Aorta (tissue), 5 donors: ENCODE data around the gene PTBP1. TPM values are rescaled to one million over a fixed set of nuclear protein-coding genes. Genes with fewer than 3 reads are reported as not detected.
"Not testable (repeated sequence)": the region's sequence is repeated elsewhere in the genome, so short reads cannot be mapped to it uniquely, and the experiment has no call there.

Experiments used
- ATAC-seq: fragments of 200-7000 bp; cut with Tn5 transposase; one replicate; pipeline ENCODE4 v1.9.1; 2022; ENCODE audit warnings: moderate library complexity; ENCODE audit not compliant: low FRiP score
- DNase-seq, 2 donors: peaks; one replicate each; pipeline ENCODE4 v3.0.0-alpha.2; 2020
- H3K27ac ChIP-seq, 2 donors: one replicate each; pipeline ENCODE4 v1.5.1; 2013; ENCODE audit warnings: low read length in 2 of 2, mild to moderate bottlenecking in 2 of 2, moderate library complexity in 2 of 2, control low read depth in 1 of 2, inconsistent platforms in 1 of 2, low read depth in 1 of 2
- H3K27me3 ChIP-seq, 2 donors: one replicate each; pipeline ENCODE4 v1.6.1; 2013; ENCODE audit warnings: control low read depth in 1 of 2, low read length in 1 of 2, mild to moderate bottlenecking in 1 of 2, moderate library complexity in 1 of 2; ENCODE audit not compliant: insufficient read depth in 2 of 2, control insufficient read depth in 1 of 2
- H3K36me3 ChIP-seq, 2 donors: one replicate each; pipeline ENCODE4 v1.6.1; 2013; ENCODE audit warnings: control low read depth in 1 of 2, low read length in 1 of 2, mild to moderate bottlenecking in 1 of 2; ENCODE audit not compliant: insufficient read depth in 2 of 2, control insufficient read depth in 1 of 2
- H3K4me1 ChIP-seq, 2 donors: one replicate each; pipeline ENCODE4 v1.6.1; 2013; ENCODE audit warnings: low read length in 2 of 2, control low read depth in 1 of 2, mild to moderate bottlenecking in 1 of 2, moderate library complexity in 1 of 2; ENCODE audit not compliant: insufficient read depth in 2 of 2, control insufficient read depth in 1 of 2
- H3K4me3 ChIP-seq, 2 donors: one replicate each; pipeline ENCODE4 v1.5.1; 2013; ENCODE audit warnings: low read length in 2 of 2, control low read depth in 1 of 2, mild to moderate bottlenecking in 1 of 2
- H3K9me3 ChIP-seq: one replicate; pipeline ENCODE4 v1.6.1; 2013; ENCODE audit warnings: mild to moderate bottlenecking, low read length; ENCODE audit not compliant: control insufficient read depth
- WGBS, 2 donors: extraction: QIAGEN DNeasy Blood & Tissue Kit; methylation state at CpG; one replicate each; pipeline ENCODE4 v1.1.7; 2013; 5-methylcytosine and 5-hydroxymethylcytosine counted together
- intact Hi-C, 2 donors: fragments of 100-400 bp; cut with DNase I; formaldehyde crosslinking; loops; one replicate each; pipeline versions ENCODE4 v1.14.2 to v1.15.0; 2022
- polyA plus RNA-seq, 2 donors: library from polyadenylated mRNA; stranded (reverse); fragments of 200-250 nt; gene quantifications; one replicate each; pipeline ENCODE4 v1.2.3, GENCODE V29; 2013
- total RNA-seq, 2 donors: library from RNA; stranded (reverse); fragmentation: NEBNext Ultra II Directional; extraction: Animal tissue kit (Norgen Biotek cat#: 25700); gene quantifications; one replicate each; pipeline ENCODE4 v1.2.1, GENCODE V29; 2021
- donor health status: healthy with polysubstance abuse.
- donor health status: Bipolar disorder and iron deficiency.
- donor health status: DM: no; HTN: no; CAD: no.
- donor health status: DM: no; HTN: no; CAD: no.
- donor health status: DM: yes; HTN: yes; CAD: no.

The PTBP1 gene
- total and polyA plus RNA-seq, 4 donors = 46.7 to 218 (median 141) TPM

- 17 to 18% methylated on average over 27 to 28 of the region's 28 CpGs for WGBS, 2 donors
- Histone ChIP-seq H3K9me3 (no peaks in the 10 kb centered on the region), H3K4me1 (no peaks in the 10 kb centered on the region), H3K27ac (no peak overlapping the region), H3K36me3 (no peaks in the 10 kb centered on the region), H3K4me3 (no peak overlapping the region), H3K27me3 (no peaks in the 10 kb centered on the region)
- DNase-seq (peak; percentile 93 to 96), ATAC-seq (peak; percentile 89)
- intact Hi-C loops = no loop called here
Measured at GRCh38 chr19:850221-850978, 53.1 kb downstream of the PTBP1 start.

GRCh38 chr19:850979-851335 lies 53.7 kb downstream of the PTBP1 start:
- Histone ChIP-seq H3K4me1 (no peaks in the 10 kb centered on the region), H3K27ac (no peak overlapping the region), H3K27me3 (no peaks in the 10 kb centered on the region), H3K4me3 (no peak overlapping the region), H3K36me3 (no peaks in the 10 kb centered on the region), H3K9me3 (no peaks in the 10 kb centered on the region)
- 22 to 24% methylated on average over 13 of the region's 13 CpGs for WGBS, 2 donors
- DNase-seq (no peak), ATAC-seq (no peak)
- intact Hi-C loops = no loop called here

GRCh38 chr19:852136-853013 lies 55.1 kb downstream of the PTBP1 start, which contains the start of gene ELANE:
ELANE (plus strand) TSS chr19:852303; CDS start chr19:852329, 26 bp downstream.
- 58 to 66% methylated on average over 52 to 55 of the region's 55 CpGs for WGBS, 2 donors
- Histone ChIP-seq H3K4me1 (no peaks in the 10 kb centered on the region), H3K27me3 (no peaks in the 10 kb centered on the region), H3K36me3 (no peaks in the 10 kb centered on the region), H3K4me3 (no peak within 1 kb of the TSS), H3K9me3 (no peaks in the 10 kb centered on the region), H3K27ac (no peak within 1 kb of the TSS)
- DNase-seq (peak in 1 of 2 donors; percentile 77), ATAC-seq (no peak)
- intact Hi-C loops = no loop called here

GRCh38 chr19:853014-853585 lies 55.8 kb downstream of the PTBP1 start:
- intact Hi-C loops = no loop called here
- WGBS, 2 donors = 27 to 31% methylated on average over 50 to 67 of the region's 67 CpGs
- H3K4me3 ChIP-seq = no peak overlapping the region

GRCh38 chr19:853614-854220 lies 56.5 kb downstream of the PTBP1 start:
- intact Hi-C loops, DNase-seq, H3K27ac ChIP-seq: not testable (repeated sequence)

More at GRCh38 chr19:853014-853585, 55.8 kb downstream of the PTBP1 start:
- H3K27ac ChIP-seq = no peak overlapping the region
- no peaks in the 10 kb centered on the region for H3K36me3 ChIP-seq
- no peaks in the 10 kb centered on the region for H3K4me1 ChIP-seq
- no peaks in the 10 kb centered on the region for H3K27me3 ChIP-seq
- no peaks in the 10 kb centered on the region for H3K9me3 ChIP-seq
- DNase-seq = no peak
- ATAC-seq = no peak

GRCh38 chr19:854549-854948 lies 57.3 kb downstream of the PTBP1 start:
- WGBS, 2 donors = 71 to 75% methylated on average over 6 of the region's 6 CpGs
- H3K9me3 ChIP-seq = no peaks in the 10 kb centered on the region
- no peak overlapping the region for H3K27ac ChIP-seq
- ATAC-seq (no peak), DNase-seq (no peak)
- H3K36me3 ChIP-seq = no peaks in the 10 kb centered on the region
- no peak overlapping the region for H3K4me3 ChIP-seq
- no peaks in the 10 kb centered on the region for H3K27me3 ChIP-seq
- intact Hi-C loops = no loop called here
- H3K4me1 ChIP-seq = no peaks in the 10 kb centered on the region

More at GRCh38 chr19:853614-854220, 56.5 kb downstream of the PTBP1 start:
- H3K4me1 ChIP-seq, ATAC-seq, H3K9me3 ChIP-seq, H3K4me3 ChIP-seq, H3K27me3 ChIP-seq, H3K36me3 ChIP-seq: not testable (repeated sequence)
- WGBS, 2 donors = 75 to 77% methylated on average over 10 to 13 of the region's 17 CpGs

GRCh38 chr19:855142-855541 lies 57.9 kb downstream of the PTBP1 start:
- H3K9me3 ChIP-seq = no peaks in the 10 kb centered on the region
- no peak overlapping the region for H3K4me3 ChIP-seq
- ATAC-seq (no peak), DNase-seq (no peak)
- H3K27ac ChIP-seq = no peak overlapping the region
- 83 to 87% methylated on average over 12 of the region's 12 CpGs for WGBS, 2 donors
- H3K4me1 ChIP-seq = no peaks in the 10 kb centered on the region
- intact Hi-C loops = loop anchor here in 1 of 2 donors (5.0 kb wide), 1 partner anchor 122 kb away; no protein-coding TSS in a partner anchor
- H3K36me3 ChIP-seq = no peaks in the 10 kb centered on the region
- H3K27me3 ChIP-seq = no peaks in the 10 kb centered on the region

- no peaks in the 10 kb centered on the region for H3K36me3 ChIP-seq
- peaks cover 0 to 2% of the 10 kb centered on the region in 2 donors for H3K27me3 ChIP-seq
- no peak for ATAC-seq
- no peak for DNase-seq
- H3K4me3 ChIP-seq = no peak overlapping the region
- 70 to 72% methylated on average over 40 of the region's 40 CpGs for WGBS, 2 donors
- no peak overlapping the region for H3K27ac ChIP-seq
- no peaks in the 10 kb centered on the region for H3K4me1 ChIP-seq
- intact Hi-C loops = loop anchor here (2.0 to 5.0 kb wide), 2 partner anchors 122 to 127 kb away; no protein-coding TSS in a partner anchor
- H3K9me3 ChIP-seq = no peaks in the 10 kb centered on the region
Measured at GRCh38 chr19:855566-856120, 58.4 kb downstream of the PTBP1 start.
